ACC112 (cell line): ENCODE results near the gene CDKN1B.

Source experiments
- H2AFZ ChIP-seq: fragments of 200-600 bp; sonication (generic); one replicate; pipeline ENCODE4 v1.6.0; 2017; ENCODE audit warnings: antibody characterized with exemption, low read length; ENCODE audit not compliant: unreplicated experiment
- H3K27ac ChIP-seq: fragments of 200-600 bp; sonication (generic); 2 replicates; pipeline ENCODE4 v1.5.1; 2014; ENCODE audit warnings: low read depth, mild to moderate bottlenecking, antibody characterized with exemption, low read length, moderate library complexity
- H3K27me3 ChIP-seq: fragments of 200-600 bp; sonication (generic); 2 replicates; pipeline ENCODE4 v1.6.1; 2014; ENCODE audit warnings: mild to moderate bottlenecking, antibody characterized with exemption, low read length, moderate library complexity, mixed read lengths; ENCODE audit not compliant: insufficient read depth
- H3K36me3 ChIP-seq: fragments of 200-600 bp; sonication (generic); 2 replicates; pipeline ENCODE4 v1.6.1; 2016; ENCODE audit warnings: mild to moderate bottlenecking, antibody characterized with exemption, low read length, moderate library complexity, mixed read lengths; ENCODE audit not compliant: insufficient read depth
- H3K4me1 ChIP-seq: fragments of 200-600 bp; sonication (generic); one replicate; pipeline ENCODE4 v1.6.1; 2016; ENCODE audit warnings: low read length, mixed read lengths; ENCODE audit not compliant: insufficient read depth, unreplicated experiment, control insufficient read depth
- H3K4me3 ChIP-seq: fragments of 200-600 bp; sonication (generic); 2 replicates; pipeline ENCODE4 v1.5.1; 2014; ENCODE audit warnings: mild to moderate bottlenecking, low read depth, low read length
- H3K79me2 ChIP-seq: fragments of 200-600 bp; sonication (generic); one replicate; pipeline ENCODE4 v1.6.0; 2016; ENCODE audit warnings: low read length; ENCODE audit not compliant: control insufficient read depth, unreplicated experiment, insufficient read depth

Gene CDKN1B

DNA sequence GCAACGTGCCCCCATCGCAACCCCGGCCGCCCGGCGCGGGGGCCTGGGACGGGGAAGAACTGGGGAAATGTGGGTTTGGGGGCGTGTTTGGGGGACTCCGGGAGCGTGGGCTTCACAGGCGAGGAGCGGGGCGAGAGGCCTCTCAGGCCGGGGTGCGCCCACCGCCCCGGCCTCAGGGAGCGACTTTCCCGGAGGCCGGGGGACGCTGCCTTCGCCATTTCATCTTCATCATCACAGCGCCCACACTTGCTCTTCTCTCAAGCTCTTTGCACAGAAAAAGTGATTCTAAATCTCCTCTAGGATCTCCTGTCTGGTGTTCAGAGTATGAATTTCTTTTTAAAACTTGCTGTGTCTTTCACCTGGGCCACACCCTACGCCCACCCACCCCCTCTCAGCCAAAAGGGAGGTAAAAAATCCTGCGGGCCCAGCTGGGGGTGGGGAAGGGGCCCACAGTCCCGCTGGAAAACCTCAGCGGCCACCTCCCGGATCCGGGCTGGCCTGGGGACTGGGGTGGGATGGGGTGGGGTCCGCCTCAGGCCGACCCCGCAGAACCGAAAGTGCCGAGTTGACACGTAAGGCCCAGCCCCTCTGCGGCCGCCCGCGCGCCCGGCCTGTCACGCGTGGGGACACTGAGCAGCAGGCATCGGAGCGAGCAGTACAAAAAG lies 7.4 kb downstream of the CDKN1B start:
- H3K4me1 ChIP-seq: peaks cover 13% of the 10 kb centered on the region
- H3K27me3 ChIP-seq: no peaks in the 10 kb centered on the region
- peaks cover 7% of the 10 kb centered on the region; the same call in 1 of the 2 replicates for H3K36me3 ChIP-seq
- H2AFZ ChIP-seq: peak overlapping the region; percentile 11
- peak overlapping the region; percentile 95 for H3K4me3 ChIP-seq
- peaks cover 79% of the 10 kb centered on the region for H3K79me2 ChIP-seq
- H3K27ac ChIP-seq: peak overlapping the region; percentile 97

DNA sequence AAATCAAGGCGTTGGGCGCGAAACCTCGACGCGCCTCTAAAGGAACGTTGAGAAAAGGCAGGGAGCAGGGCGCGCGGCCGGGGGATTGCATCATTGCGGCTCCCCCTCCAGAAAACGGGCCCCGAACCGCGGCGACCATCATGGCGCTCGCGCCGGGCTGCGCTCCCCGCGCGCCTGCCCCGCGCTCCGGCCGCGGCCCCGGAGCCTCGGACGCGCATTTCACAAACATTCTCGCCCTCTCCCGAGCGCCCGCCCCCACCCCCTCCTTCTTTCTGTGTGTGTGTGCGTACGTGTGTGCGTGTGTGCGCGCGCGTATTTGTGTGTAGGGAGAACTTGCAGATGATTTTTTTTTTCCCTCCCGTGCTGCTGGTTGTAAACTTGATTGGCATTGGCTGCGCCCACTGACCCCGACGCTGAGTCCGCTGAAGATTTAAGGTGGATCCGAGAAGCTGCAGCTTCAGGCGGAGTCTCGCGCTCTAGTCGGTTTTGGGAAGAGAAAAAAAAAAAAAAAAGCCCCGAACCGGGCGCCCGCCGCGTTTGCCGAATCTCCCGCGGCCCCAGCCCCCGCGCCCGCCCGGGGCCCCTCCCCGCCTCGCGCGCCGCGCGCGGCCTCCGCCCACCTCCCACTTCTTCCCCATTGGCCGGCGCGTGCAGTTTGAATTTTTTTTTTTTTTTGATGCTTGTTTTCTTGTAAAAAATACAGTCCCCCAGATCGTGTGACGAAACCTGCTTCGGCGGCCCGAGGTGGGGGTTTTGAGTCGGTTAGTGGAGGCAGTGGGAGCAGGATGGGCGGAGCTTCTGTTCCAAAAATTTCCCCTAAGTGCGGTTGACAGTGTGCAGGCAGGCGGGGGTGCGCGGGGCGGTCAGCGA lies 8.2 kb downstream of the CDKN1B start:
- H2AFZ ChIP-seq: peak overlapping the region; percentile 75
- peak overlapping the region; percentile 95 for H3K4me3 ChIP-seq
- H3K4me1 ChIP-seq: peaks cover 13% of the 10 kb centered on the region
- peaks cover 78% of the 10 kb centered on the region for H3K79me2 ChIP-seq
- H3K27me3 ChIP-seq: no peaks in the 10 kb centered on the region
- H3K36me3 ChIP-seq: peaks cover 7% of the 10 kb centered on the region; the same call in 1 of the 2 replicates
- H3K27ac ChIP-seq: peak overlapping the region; percentile 97

DNA sequence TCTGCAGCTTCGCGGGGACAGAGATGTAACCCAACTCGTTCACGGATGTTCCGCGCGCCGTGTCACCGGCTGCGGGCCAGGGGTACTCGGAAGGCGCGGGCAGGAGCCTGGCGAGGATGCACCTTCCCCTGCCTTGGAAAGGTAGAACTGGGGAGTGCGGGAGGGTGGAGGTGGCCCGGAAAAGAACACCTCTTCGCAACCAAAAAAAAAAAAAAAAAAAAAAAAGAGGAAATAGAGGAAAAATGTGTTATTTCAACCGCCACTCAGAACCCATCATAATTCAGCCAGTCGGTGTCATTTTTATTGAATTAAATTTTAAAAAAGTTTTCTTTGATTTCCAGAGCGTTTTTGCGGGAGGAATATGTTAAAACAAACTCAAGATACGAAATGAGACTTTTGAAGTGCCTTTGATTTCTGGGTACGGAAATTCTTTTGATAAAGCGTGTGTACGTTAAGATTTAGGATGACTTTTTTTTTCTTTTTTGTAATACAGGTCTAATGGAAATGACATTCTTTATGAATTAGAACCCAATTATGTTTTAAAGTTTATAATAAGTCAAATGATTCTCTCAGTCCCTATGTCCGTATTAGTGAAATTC lies 8.9 kb downstream of the CDKN1B start:
- H3K4me3 ChIP-seq: peak overlapping the region; percentile 95
- peaks cover under 1% of the 10 kb centered on the region; the same call in 1 of the 2 replicates for H3K36me3 ChIP-seq
- H2AFZ ChIP-seq: peak overlapping the region; percentile 75
- peaks cover 7% of the 10 kb centered on the region for H3K4me1 ChIP-seq
- H3K79me2 ChIP-seq: peaks cover 73% of the 10 kb centered on the region
- peak overlapping the region; percentile 97 for H3K27ac ChIP-seq
- H3K27me3 ChIP-seq: no peaks in the 10 kb centered on the region

DNA sequence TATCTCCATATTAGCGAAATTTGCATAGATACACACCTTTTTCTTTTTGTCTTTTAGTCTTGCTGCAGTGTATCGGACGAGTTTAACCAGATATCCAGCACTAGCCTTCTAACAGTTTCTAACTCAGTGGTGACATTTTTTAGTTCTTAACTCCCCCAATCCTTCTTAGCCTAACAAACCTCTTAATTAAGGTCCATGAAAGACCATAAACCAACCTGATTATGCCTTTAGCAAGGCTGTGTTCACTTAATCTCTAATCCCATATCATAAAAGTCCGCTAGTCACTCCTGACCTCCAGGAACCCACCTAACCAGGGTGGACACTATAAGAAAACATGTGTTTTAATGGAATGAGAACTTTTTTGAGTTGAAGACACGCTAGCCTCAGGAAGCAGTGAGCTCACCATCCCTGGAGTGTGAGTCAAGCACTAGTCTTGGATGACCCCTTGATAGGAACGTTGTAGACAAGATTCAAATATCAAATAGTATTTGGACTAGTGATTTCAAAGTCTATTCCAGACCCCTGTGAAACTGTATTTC lies 9.5 kb downstream of the CDKN1B start:
- Histone ChIP-seq H3K79me2 (peaks cover 71% of the 10 kb centered on the region), H3K4me1 (peaks cover 5% of the 10 kb centered on the region), H3K27me3 (no peaks in the 10 kb centered on the region), H3K36me3 (no peaks in the 10 kb centered on the region), H2AFZ (no peak overlapping the region), H3K4me3 (peak overlapping the region; percentile 95), H3K27ac (peak overlapping the region; percentile 97)

DNA sequence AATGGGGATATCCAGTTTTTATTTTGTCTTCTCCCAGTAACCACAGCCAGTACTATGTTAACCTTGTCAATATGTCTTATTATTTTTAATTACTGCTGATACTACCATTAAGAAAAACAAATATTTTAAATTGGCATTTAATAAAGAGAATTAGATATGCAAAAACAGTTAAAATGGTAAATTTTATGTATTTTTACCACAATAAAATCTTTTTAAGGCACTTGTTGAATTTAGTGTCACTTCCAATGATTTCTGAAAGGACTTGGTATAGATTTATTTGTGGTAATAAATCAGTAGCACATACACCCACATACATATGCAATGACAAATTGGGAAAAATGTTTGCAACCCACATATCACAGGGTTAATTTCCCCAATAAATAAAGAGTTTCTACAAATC lies 14.0 kb downstream of the CDKN1B start:
- H3K36me3 ChIP-seq: 0 out of 2 replicates have a peak, but pooled peaks cover 4% of the 10 kb centered on the region
- no peak overlapping the region for H3K4me3 ChIP-seq
- no peak overlapping the region for H2AFZ ChIP-seq
- peaks cover 80% of the 10 kb centered on the region for H3K79me2 ChIP-seq
- no peak overlapping the region for H3K27ac ChIP-seq
- no peaks in the 10 kb centered on the region for H3K27me3 ChIP-seq
- peaks cover 27% of the 10 kb centered on the region for H3K4me1 ChIP-seq

DNA sequence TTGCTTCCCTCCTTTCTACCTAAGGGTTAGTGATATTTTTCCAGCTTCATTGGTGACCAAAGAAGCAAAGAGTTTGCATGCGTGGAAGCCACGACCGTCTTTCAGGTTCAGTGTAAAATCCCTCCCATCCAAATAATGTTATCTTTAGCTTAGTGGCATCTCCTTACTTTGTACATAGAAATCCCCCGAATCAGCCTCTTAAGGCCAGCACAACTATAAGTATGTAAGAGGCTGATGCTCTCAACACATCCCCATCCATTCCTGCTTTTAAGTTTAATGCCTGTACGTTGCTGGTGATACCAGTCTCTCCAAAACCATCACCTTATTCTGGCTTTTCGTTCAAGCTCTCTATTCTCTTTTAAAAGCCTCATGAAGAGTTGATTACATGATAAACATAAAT lies 14.6 kb downstream of the CDKN1B start:
- Histone ChIP-seq H3K4me3 (no peak overlapping the region), H3K36me3 (0 out of 2 replicates have a peak, but pooled peaks cover 4% of the 10 kb centered on the region), H2AFZ (no peak overlapping the region), H3K27me3 (no peaks in the 10 kb centered on the region), H3K79me2 (peaks cover 74% of the 10 kb centered on the region), H3K27ac (no peak overlapping the region), H3K4me1 (peaks cover 31% of the 10 kb centered on the region)

DNA sequence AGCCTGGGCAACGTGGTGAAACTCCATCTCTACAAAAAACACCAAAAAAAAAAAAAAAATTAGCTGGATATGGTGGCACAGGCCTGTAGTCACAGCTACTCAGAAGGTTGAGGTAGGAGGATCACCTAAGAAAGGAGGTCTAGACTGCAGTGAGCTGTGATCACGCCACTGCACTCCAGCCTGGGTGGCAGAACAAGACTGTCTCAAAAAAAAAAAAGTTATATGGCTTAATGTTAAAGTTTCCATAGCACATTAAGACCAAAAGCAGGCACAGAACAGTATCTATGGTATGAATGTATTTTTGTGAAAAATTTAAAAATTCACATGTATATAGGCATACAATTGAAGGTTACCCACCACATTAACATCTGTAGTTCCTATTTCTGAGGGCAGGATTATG lies 15.9 kb downstream of the CDKN1B start:
- Histone ChIP-seq H3K4me1 (peaks cover 41% of the 10 kb centered on the region), H3K79me2 (peaks cover 71% of the 10 kb centered on the region), H2AFZ (no peak overlapping the region), H3K27ac (peak overlapping the region; percentile 85), H3K27me3 (no peaks in the 10 kb centered on the region), H3K36me3 (0 out of 2 replicates have a peak, but pooled peaks cover 4% of the 10 kb centered on the region), H3K4me3 (no peak overlapping the region)

DNA sequence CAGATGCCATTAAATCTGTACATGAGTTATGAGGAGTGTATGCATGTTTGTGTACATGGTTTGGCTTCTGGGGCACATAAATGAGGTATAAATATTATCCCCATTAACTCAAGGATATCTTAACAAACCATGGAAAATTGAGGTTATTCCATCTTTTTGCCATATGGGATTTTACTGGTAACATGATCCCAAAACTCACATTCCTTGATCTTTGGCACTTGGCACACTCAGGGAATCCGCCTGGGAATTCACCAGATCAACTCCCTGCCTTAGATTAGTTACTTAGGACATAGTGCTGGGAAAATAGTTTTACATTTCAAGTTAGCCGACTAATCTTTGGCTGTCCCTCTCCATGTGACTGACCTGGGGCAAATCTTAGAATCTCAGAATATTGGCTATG lies 16.9 kb downstream of the CDKN1B start:
- peak overlapping the region; percentile 78 for H2AFZ ChIP-seq
- H3K79me2 ChIP-seq: peaks cover 71% of the 10 kb centered on the region
- peak overlapping the region; percentile 85 for H3K27ac ChIP-seq
- H3K4me3 ChIP-seq: peak overlapping the region; percentile 59
- H3K27me3 ChIP-seq: no peaks in the 10 kb centered on the region
- peaks cover 41% of the 10 kb centered on the region for H3K4me1 ChIP-seq
- H3K36me3 ChIP-seq: 0 out of 2 replicates have a peak, but pooled peaks cover 4% of the 10 kb centered on the region

DNA sequence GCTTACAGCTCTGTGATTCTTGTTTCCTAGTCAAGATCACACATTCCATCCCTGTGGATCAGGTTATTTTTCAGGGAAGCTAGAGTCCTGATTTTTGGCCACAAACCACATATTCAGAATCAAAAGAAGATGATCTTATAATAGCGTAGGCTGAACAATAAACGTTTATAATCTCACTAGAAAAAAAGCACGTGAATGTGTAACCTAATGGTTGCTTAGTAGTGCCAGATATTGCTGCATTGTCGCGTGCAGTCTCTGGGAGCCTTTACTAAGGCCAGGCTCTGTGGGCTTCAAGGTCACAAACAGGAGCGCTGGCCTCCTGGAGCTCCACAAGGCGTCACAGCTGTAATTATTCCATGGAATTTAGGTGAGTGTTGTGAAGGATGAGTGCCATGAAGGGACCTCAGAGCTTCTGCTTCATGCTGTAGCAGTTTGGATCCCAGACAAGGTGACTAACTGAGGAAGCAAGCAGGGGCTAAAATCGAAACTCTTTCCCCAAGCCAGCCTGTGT lies 17.4 kb downstream of the CDKN1B start:
- Histone ChIP-seq H3K4me1 (peaks cover 41% of the 10 kb centered on the region), H3K36me3 (0 out of 2 replicates have a peak, but pooled peaks cover 4% of the 10 kb centered on the region), H3K79me2 (peaks cover 73% of the 10 kb centered on the region), H3K27me3 (no peaks in the 10 kb centered on the region), H3K27ac (peak overlapping the region; percentile 85), H3K4me3 (peak overlapping the region; percentile 59), H2AFZ (peak overlapping the region; percentile 78)

DNA sequence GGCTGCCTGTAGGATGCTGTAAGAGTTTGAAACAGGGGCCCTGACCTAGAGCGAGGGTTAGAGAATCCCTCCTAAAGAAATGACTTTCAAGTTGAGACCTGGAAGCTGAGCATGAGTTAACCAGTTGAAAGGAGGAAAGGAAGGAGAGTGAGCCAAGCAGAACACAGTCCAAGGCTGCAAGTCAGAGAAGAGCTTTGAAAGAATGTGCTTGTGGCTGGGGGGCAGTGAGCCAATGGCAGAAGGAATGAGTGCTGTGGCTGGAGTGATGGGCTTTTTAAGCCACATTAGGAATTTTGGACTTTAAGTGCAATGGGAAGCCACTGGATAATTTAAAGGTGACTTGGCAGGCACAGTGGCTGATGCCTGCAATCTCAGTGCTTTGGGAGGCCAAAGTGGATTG lies 18.1 kb downstream of the CDKN1B start:
- Histone ChIP-seq H3K79me2 (peaks cover 70% of the 10 kb centered on the region), H3K36me3 (0 out of 2 replicates have a peak, but pooled peaks cover 4% of the 10 kb centered on the region), H3K27ac (peak overlapping the region; percentile 85), H3K27me3 (no peaks in the 10 kb centered on the region), H3K4me3 (peak overlapping the region; percentile 59), H2AFZ (peak overlapping the region; percentile 78), H3K4me1 (peaks cover 41% of the 10 kb centered on the region)
